Measurements from ENCODE around the gene DGKD.

Gene DGKD

GRCh38 chr2:233408366-233409285, 54.3 kb downstream of the DGKD start:
- in situ Hi-C loops (cut with MboI; ENCODE audit: low sequenced_read_pairs), result no loop called here

GRCh38 chr2:233409286-233409991, 55.1 kb downstream of the DGKD start:
- in situ Hi-C loops (cut with MboI; ENCODE audit: low sequenced_read_pairs), result no loop called here

GRCh38 chr2:233410196-233410760, 56.0 kb downstream of the DGKD start:
- in situ Hi-C loops (cut with MboI; ENCODE audit: low sequenced_read_pairs), result no loop called here

GRCh38 chr2:233411162-233411561, 56.9 kb downstream of the DGKD start:
- in situ Hi-C loops (cut with MboI; ENCODE audit: low sequenced_read_pairs), result no loop called here

GRCh38 chr2:233412405-233412804, 58.1 kb downstream of the DGKD start:
- in situ Hi-C loops (cut with MboI; ENCODE audit: low sequenced_read_pairs), result no loop called here

- in situ Hi-C loops (cut with MboI; ENCODE audit: low sequenced_read_pairs), result no loop called here
Measured at GRCh38 chr2:233413046-233413445, 58.8 kb downstream of the DGKD start.

DNA sequence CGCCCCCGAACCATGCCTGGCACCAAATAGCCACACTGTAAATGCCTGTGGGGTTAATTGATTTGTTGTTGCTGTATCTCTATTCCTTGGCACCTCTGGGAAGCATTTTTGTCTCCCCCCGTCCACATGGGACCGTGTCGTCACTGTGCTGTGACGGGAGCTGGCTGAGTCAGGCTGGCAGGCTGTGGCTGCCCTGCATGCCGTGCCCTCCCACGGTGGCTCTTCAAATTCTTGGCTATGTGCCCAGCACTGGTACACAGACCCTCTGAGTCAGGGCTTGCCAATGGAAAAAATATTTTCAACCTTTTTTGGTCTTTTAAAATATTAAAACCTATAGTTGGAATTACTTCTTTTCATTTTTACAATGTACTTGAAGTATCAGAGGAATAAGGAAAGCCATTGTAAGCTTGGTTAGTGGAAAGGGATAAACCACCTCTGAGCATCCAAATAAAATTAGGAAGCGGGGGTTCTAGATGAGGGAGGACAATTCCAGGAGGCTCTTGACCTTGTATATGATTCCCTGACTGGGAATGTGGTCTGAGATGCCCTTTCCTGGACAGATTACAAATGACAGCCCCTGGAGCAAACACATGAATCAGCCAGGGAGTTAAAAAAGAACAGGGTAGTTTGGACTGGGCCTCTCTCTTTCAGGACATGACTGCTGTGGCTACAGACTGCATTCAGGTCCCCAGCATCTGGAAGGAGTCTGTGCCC, 59.4 kb downstream of the DGKD start:
- in situ Hi-C loops (cut with MboI; ENCODE audit: low sequenced_read_pairs), result no loop called here

- in situ Hi-C loops (cut with MboI; ENCODE audit: low sequenced_read_pairs), result no loop called here
Measured at GRCh38 chr2:233414273-233414654, 60.0 kb downstream of the DGKD start.

DNA sequence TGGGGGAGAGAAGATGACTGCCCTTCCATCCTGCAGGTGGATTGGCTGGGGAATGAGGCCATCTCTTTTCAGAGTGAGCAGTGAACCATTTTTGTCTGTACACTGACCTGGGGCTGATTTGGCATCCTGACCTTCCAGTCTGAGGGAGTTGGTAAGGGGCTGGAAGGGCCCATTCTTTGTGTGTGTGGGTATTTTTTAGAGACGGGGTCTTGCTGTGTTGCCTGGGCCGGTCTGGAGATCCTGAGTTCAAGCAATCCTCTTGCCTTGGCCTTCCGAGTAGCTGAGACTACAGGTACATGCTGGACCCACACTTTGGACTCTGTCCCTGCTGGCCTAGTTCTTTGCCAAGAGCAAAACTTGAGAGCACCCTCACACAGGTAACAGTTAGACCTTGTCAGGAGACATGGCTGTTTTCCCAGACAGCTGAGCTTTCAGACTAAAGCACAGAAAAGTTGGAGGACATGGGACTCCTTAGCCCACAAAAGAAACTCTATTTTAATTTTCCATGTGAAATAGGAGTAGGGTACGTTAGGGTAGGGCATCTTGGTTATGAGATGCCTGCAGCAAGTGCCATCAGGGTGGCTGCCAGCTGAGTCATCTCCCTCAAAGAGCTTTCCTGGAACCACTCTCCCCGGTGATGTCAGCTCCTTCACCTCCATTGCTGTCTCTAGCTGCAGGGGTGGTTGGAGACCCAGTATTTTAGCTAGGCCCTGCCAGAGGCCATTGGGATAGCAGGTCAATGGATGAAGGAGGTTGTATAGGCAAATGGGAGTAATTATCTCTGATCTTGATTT, 60.7 kb downstream of the DGKD start:
- in situ Hi-C loops (cut with MboI; ENCODE audit: low sequenced_read_pairs), result no loop called here

DNA sequence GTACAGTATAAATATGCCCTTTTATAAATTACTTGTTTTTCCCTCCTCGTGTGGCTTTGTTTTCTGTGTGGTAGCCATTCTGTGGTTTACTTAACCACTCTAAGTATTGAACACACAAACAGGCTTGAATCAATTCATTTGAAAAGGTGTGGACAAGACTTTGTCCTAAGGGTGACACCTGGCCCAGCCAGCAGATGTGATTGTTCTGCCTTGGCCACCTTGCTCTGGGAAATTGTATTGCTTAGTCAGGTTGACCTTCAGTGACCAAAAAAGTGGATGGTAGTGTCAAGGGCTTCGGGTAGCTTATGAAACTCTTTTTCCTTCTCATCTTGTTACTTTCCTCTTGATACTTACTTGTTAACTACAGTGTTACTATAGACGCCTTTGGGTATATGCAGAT, 61.9 kb downstream of the DGKD start:
- in situ Hi-C loops (cut with MboI; ENCODE audit: low sequenced_read_pairs), result no loop called here

GRCh38 chr2:233416706-233417105, 62.4 kb downstream of the DGKD start:
- in situ Hi-C loops (cut with MboI; ENCODE audit: low sequenced_read_pairs), result no loop called here

DNA sequence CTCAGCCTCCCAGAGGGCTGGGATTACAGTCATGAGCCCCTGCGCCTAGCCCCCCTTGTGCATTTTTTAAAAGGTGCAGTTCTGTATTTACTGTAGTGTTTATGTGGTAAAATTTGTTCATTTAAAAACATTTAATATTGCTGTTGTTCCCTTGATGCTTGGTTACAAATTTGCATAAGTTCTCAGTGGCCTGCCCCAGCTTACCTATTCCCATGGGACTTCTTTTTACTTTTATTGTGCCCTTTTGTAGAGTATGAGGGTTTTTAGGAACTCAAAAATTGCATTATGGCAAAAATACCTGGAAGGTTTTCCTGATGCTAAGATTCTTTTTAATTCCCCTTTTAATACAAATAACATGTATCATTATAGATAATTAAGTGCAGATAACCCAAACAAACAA, 63.0 kb downstream of the DGKD start:
- in situ Hi-C loops (cut with MboI; ENCODE audit: low sequenced_read_pairs), result no loop called here

DNA sequence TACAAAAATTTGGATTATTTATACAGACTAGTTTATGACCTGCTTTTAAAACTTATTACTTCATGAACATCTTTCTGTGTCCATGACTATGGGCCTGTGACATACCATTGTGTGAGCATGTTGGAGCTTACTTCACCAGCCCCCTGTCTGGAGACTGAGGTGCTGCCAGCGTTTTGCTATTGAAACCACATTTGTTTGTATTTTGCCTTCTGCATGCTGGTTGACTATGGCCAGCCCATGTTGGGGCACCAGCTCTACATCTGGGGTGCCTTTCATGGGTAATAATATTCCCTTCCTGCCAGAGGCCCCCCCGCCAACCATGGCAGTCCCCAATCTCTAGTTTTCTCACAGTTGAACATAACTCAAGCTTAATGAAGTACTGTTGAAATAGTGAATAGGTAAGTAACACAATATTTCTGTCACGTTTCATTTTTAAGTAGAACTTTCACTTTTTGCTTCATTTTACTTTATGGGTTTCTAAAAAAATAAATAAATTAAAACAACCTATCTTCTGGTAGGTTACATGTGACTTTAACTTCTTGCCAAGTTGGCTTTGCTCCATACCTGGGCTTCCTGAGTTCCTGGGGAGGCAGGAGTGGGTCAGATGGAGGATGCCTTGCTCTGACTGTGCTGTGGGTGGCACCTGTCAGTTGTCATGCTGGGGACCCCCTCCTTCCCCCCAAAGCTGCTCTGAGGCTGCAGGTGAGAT, 63.9 kb downstream of the DGKD start:
- in situ Hi-C loops (cut with MboI; ENCODE audit: low sequenced_read_pairs), result no loop called here

- in situ Hi-C loops (cut with MboI; ENCODE audit: low sequenced_read_pairs), result no loop called here
Measured at GRCh38 chr2:233418761-233419546, 64.7 kb downstream of the DGKD start.

DNA sequence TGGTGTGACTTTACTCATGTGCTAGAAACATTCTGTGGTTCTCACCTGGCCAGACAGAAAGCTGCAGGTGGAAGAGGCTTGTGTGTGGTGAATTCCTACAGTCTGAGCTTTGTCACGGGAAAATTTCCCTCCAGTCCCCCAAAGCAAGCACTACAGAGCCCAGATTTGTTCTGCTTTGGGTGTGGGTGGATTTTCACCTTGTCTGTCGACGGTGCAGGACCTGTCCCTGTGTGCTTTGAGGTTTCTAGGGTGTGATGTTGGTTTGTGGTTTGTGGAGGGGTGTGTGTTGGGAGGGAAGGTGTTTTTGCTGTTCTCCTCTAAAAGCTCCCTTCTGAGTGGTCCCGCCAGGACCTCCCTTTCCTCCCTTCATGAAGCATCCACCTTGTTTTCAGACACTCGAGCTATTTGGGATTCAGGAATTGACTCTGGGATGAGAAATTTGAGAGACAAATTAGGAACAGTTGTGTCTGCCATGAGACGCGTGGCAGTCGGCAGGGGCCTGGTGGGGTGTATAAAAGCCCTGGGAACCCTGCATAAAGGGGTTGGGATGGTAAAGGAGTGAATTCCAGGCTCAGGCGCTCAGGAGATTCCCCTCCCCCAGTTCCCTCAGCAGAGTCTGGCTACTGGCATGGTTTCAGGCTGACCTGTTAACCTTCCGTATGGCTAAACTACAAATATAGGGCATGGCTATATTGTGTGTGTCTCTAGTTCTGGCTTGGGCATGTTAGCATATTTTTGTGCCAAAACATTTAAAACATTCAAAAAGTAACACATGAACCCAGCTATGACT, 65.5 kb downstream of the DGKD start:
- in situ Hi-C loops (cut with MboI; ENCODE audit: low sequenced_read_pairs), result no loop called here

DNA sequence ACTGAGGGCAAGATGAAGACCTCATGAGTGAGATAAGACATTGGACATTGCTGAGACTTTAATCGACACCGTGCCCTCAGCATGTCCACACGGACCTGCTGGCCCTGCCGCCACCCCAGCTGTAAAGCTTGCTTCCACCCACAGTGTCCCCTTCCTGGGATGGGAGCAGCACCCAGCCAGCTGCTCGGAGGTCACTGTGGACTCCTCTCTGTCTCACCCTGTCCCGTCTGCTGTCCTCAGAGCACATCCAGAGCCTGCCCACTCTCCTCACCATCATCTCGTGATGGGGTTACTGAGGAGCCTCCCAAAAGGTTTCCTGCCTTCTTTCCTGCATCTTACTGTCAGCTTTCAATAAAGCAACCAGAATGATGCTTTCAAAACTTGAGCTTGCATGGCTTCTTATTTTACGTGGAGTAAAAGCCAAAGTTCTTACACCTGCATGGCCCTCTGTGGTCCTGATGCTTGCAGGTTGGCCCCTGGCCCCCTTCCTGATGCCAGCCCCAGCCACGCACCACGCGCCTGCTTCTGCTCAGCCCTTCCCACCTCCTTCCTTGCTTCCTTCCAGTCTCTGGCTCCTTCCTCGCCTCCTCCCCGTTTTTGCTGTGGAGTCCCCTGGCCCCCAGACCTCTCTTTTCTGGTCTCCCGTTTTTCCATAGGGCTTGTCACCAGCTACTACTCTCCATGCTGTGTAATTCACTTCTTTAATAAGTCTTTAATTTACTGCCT, 67.0 kb downstream of the DGKD start:
- in situ Hi-C loops (cut with MboI; ENCODE audit: low sequenced_read_pairs), result no loop called here

DNA sequence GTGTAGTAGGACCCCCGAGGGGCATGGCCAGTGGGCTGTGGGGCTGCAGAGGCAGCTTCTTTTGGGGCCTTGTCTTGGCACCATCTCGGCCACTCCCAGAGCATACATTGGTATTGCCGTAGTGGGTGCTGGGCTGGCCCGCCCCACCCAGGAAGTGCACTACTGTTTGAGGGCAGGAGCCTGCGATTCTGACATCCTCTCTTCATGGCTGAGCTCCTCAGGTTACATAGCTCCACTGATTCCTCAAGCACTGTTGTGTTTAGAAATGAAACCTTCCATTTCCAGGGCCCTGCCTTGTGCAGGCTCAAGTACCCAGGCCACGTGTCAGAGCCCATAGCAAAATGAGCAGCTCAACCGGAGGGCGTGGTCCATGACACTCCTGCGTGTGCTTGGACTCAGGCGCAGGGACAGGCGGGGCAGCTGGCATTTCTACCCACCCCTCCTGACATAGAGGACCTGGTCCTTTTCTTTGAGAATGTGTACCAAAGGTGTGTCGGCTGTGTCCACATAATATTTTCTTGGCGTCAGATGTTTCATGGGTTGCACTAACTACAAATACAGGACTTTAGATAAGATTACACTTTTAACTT, 67.9 kb downstream of the DGKD start:
- in situ Hi-C loops (cut with MboI; ENCODE audit: low sequenced_read_pairs), result no loop called here
